Measurements from ENCODE around the gene MACROD1.

The MACROD1 gene

GRCh38 chr11:64023712-64024710 lies 141.9 kb downstream of the MACROD1 start:
- H3F3A ChIP-seq (ENCODE audit: insufficient read depth), result no peaks in the 10 kb centered on the region
- no peak overlapping the region for H2AFZ ChIP-seq (ENCODE audit: low read depth, low read length, severe bottlenecking)
- H3K9me3 ChIP-seq (ENCODE audit: insufficient read depth, low read length), result no peaks in the 10 kb centered on the region
- no peak overlapping the region for H3K4me3 ChIP-seq (ENCODE audit: insufficient read depth, low read length, poor library complexity, severe bottlenecking)
- no peak overlapping the region for H3K4me2 ChIP-seq (ENCODE audit: low read depth, low read length, poor library complexity, severe bottlenecking)
- no peaks in the 10 kb centered on the region for H4K20me1 ChIP-seq (ENCODE audit: low read depth, low read length)
- H3K27ac ChIP-seq (ENCODE audit: low read depth, low read length), result no peak overlapping the region
- no peaks in the 10 kb centered on the region for H3K79me2 ChIP-seq (ENCODE audit: insufficient read depth, low read length)
- no peak overlapping the region for H3K9ac ChIP-seq (ENCODE audit: low read length)
- TF ChIP-seq CTCF (IDR thresholded peaks at IDR 0.05; ENCODE audit: insufficient read depth, low read length, poor library complexity, severe bottlenecking) (no peak), EZH2phosphoT487 (conservative IDR thresholded peaks at IDR 0.05; ENCODE audit: low read length) (no peak)
- H3K36me3 ChIP-seq (ENCODE audit: low read length), result no peaks in the 10 kb centered on the region
- H3K9me2 ChIP-seq (replicated peaks; ENCODE audit: insufficient read depth, low read length), result no peaks in the 10 kb centered on the region
- H3K27me3 ChIP-seq (ENCODE audit: low read length), result no peaks in the 10 kb centered on the region

DNA sequence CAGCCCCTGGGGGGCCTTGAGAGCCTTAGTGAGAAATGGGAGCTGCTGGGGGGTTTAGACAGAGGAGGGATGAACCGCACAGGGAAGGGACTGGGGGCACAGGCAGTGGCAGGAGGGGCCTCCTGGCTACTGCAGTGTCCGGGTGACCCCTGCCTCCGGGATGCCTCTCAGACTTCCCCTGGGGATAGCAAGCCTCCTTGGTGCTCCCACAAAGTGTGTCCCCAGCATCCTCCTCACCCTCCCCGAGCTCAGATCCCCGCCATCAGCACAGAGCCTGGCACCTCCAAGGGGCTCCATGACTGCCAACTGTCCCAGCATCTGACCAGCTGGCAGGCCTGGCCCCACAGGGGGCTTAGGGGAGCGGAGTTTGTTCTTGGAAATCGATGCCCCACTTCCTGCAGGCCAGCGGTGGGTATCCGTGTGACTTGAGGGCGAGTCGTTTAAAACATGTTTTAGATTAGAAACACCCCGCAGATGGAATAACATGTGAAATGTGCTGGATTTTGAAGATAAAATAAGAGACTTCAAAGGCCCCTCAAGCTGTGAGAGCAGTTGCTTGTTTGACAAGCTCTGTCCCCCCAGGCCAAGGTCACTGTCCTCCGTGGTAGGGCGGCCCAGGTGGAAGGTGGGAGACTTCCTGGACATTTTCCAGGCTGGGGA lies 143.7 kb downstream of the MACROD1 start:
- no peaks in the 10 kb centered on the region for H3F3A ChIP-seq (ENCODE audit: insufficient read depth)
- no peaks in the 10 kb centered on the region for H3K79me2 ChIP-seq (ENCODE audit: insufficient read depth, low read length)
- H3K27me3 ChIP-seq (ENCODE audit: low read length), result no peaks in the 10 kb centered on the region
- H3K9ac ChIP-seq (ENCODE audit: low read length), result no peak overlapping the region
- no peaks in the 10 kb centered on the region for H3K9me2 ChIP-seq (replicated peaks; ENCODE audit: insufficient read depth, low read length)
- no peak overlapping the region for H3K4me3 ChIP-seq (ENCODE audit: insufficient read depth, low read length, poor library complexity, severe bottlenecking)
- TF ChIP-seq EZH2phosphoT487 (conservative IDR thresholded peaks at IDR 0.05; ENCODE audit: low read length), result no peak
- H3K9me3 ChIP-seq (ENCODE audit: insufficient read depth, low read length), result no peaks in the 10 kb centered on the region
- H3K4me2 ChIP-seq (ENCODE audit: low read depth, low read length, poor library complexity, severe bottlenecking), result no peak overlapping the region
- H2AFZ ChIP-seq (ENCODE audit: low read depth, low read length, severe bottlenecking), result no peak overlapping the region
- no peaks in the 10 kb centered on the region for H4K20me1 ChIP-seq (ENCODE audit: low read depth, low read length)
- no peak overlapping the region for H3K27ac ChIP-seq (ENCODE audit: low read depth, low read length)
- H3K36me3 ChIP-seq (ENCODE audit: low read length), result no peaks in the 10 kb centered on the region

- no peak overlapping the region for H3K4me2 ChIP-seq (ENCODE audit: low read depth, low read length, poor library complexity, severe bottlenecking)
These were observed 144.2 kb downstream of the MACROD1 start for GRCh38 chr11:64021757-64022093.

More at GRCh38 chr11:64021757-64022093, 144.2 kb downstream of the MACROD1 start:
- H2AFZ ChIP-seq (ENCODE audit: low read depth, low read length, severe bottlenecking), result no peak overlapping the region
- H3K9me2 ChIP-seq (replicated peaks; ENCODE audit: insufficient read depth, low read length), result no peaks in the 10 kb centered on the region
- H3K9ac ChIP-seq (ENCODE audit: low read length), result no peak overlapping the region
- H3K36me3 ChIP-seq (ENCODE audit: low read length), result no peaks in the 10 kb centered on the region
- no peaks in the 10 kb centered on the region for H3K79me2 ChIP-seq (ENCODE audit: insufficient read depth, low read length)
- H3K27me3 ChIP-seq (ENCODE audit: low read length), result no peaks in the 10 kb centered on the region
- no peak overlapping the region for H3K4me3 ChIP-seq (ENCODE audit: insufficient read depth, low read length, poor library complexity, severe bottlenecking)
- no peak overlapping the region for H3K27ac ChIP-seq (ENCODE audit: low read depth, low read length)
- TF ChIP-seq EZH2phosphoT487 (conservative IDR thresholded peaks at IDR 0.05; ENCODE audit: low read length) (no peak), CTCF (IDR thresholded peaks at IDR 0.05; ENCODE audit: insufficient read depth, low read length, poor library complexity, severe bottlenecking) (no peak)
- H4K20me1 ChIP-seq (ENCODE audit: low read depth, low read length), result no peaks in the 10 kb centered on the region
- H3F3A ChIP-seq (ENCODE audit: insufficient read depth), result no peaks in the 10 kb centered on the region
- no peaks in the 10 kb centered on the region for H3K9me3 ChIP-seq (ENCODE audit: insufficient read depth, low read length)
